Measurements from ENCODE around the gene FAIM2. TPM values are rescaled to one million over a fixed set of nuclear protein-coding genes. Genes with fewer than 3 reads are reported as not detected.

The FAIM2 gene
- total RNA-seq, 1 experiment from 2014 or later: 0.22 TPM

DNA sequence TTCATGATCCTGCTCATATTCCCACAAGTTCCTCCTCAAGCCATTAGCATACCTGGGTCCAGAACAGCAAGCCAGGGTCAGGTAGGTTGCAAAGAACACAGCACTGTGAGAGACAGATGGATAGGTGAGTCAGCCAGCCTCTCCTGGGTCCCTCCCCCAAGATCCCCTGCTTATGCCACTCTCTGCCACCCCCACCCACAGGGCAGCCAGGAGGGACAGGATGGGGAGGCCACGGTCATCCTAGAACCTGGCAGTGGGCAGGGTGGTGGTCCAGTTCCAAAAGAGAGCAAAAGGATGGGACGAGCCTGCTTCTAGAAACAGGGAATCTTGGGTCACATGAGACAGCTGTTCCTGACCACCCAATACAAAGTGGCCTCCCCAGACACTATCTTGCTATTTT is 12.7 kb downstream of the FAIM2 start:
- H3K9me3 Mint-ChIP-seq: no peaks in the 10 kb centered on the region
- ATAC-seq (no peak), DNase-seq (ENCODE audit: low spot score) (no peak)
- peaks cover 7% of the 10 kb centered on the region; the same call in 1 of the 2 replicates for H3K27me3 Mint-ChIP-seq (ENCODE audit: low read depth)
- peaks cover 20% of the 10 kb centered on the region for H3K4me1 Mint-ChIP-seq
- no peak overlapping the region for H3K4me3 Mint-ChIP-seq
- CTCF ChIA-PET: interaction anchor here (1.3 to 1.4 kb wide), 2 partner anchors 24 to 76 kb away, joined by 4 to 6 read pairs; no protein-coding TSS in a partner anchor
- H3K36me3 Mint-ChIP-seq: no peaks in the 10 kb centered on the region
- TF ChIP-seq ZNF671 (CRISPR knock-in tag; IDR thresholded peaks at IDR 0.05) (no peak), ZNF317 (CRISPR knock-in tag; IDR thresholded peaks at IDR 0.05; ENCODE audit: borderline replicate concordance, low read depth) (no peak)
- TF ChIP-seq, protein P1, sequence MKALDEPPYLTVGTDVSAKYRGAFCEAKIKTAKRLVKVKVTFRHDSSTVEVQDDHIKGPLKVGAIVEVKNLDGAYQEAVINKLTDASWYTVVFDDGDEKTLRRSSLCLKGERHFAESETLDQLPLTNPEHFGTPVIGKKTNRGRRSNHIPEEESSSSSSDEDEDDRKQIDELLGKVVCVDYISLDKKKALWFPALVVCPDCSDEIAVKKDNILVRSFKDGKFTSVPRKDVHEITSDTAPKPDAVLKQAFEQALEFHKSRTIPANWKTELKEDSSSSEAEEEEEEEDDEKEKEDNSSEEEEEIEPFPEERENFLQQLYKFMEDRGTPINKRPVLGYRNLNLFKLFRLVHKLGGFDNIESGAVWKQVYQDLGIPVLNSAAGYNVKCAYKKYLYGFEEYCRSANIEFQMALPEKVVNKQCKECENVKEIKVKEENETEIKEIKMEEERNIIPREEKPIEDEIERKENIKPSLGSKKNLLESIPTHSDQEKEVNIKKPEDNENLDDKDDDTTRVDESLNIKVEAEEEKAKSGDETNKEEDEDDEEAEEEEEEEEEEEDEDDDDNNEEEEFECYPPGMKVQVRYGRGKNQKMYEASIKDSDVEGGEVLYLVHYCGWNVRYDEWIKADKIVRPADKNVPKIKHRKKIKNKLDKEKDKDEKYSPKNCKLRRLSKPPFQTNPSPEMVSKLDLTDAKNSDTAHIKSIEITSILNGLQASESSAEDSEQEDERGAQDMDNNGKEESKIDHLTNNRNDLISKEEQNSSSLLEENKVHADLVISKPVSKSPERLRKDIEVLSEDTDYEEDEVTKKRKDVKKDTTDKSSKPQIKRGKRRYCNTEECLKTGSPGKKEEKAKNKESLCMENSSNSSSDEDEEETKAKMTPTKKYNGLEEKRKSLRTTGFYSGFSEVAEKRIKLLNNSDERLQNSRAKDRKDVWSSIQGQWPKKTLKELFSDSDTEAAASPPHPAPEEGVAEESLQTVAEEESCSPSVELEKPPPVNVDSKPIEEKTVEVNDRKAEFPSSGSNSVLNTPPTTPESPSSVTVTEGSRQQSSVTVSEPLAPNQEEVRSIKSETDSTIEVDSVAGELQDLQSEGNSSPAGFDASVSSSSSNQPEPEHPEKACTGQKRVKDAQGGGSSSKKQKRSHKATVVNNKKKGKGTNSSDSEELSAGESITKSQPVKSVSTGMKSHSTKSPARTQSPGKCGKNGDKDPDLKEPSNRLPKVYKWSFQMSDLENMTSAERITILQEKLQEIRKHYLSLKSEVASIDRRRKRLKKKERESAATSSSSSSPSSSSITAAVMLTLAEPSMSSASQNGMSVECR (CRISPR knock-in tag; IDR thresholded peaks at IDR 0.05; ENCODE audit: borderline replicate concordance): no peak
- POLR2A ChIA-PET: no interaction called here
- H3K27ac Mint-ChIP-seq: no peak overlapping the region

GRCh38 chr12:49890096-49890461 is 13.6 kb downstream of the FAIM2 start:
- CTCF ChIA-PET: interaction anchor here (0.5 to 1.4 kb wide), 3 partner anchors 23 to 711 kb away, joined by 4 to 6 read pairs (median 4); no protein-coding TSS in a partner anchor
- no peaks in the 10 kb centered on the region for H3K36me3 Mint-ChIP-seq
- TF ChIP-seq PRRX2 (CRISPR knock-in tag; IDR thresholded peaks at IDR 0.05): no peak
- TF ChIP-seq FOXK1 (CRISPR knock-in tag; IDR thresholded peaks at IDR 0.05): no peak
- TF ChIP-seq CTCF (IDR thresholded peaks at IDR 0.05): no peak
- TF ChIP-seq NR1H2 (CRISPR knock-in tag; IDR thresholded peaks at IDR 0.05): no peak
- TF ChIP-seq, protein P2, sequence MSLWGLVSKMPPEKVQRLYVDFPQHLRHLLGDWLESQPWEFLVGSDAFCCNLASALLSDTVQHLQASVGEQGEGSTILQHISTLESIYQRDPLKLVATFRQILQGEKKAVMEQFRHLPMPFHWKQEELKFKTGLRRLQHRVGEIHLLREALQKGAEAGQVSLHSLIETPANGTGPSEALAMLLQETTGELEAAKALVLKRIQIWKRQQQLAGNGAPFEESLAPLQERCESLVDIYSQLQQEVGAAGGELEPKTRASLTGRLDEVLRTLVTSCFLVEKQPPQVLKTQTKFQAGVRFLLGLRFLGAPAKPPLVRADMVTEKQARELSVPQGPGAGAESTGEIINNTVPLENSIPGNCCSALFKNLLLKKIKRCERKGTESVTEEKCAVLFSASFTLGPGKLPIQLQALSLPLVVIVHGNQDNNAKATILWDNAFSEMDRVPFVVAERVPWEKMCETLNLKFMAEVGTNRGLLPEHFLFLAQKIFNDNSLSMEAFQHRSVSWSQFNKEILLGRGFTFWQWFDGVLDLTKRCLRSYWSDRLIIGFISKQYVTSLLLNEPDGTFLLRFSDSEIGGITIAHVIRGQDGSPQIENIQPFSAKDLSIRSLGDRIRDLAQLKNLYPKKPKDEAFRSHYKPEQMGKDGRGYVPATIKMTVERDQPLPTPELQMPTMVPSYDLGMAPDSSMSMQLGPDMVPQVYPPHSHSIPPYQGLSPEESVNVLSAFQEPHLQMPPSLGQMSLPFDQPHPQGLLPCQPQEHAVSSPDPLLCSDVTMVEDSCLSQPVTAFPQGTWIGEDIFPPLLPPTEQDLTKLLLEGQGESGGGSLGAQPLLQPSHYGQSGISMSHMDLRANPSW (CRISPR knock-in tag; conservative IDR thresholded peaks at IDR 0.05; ENCODE audit: low read depth): no peak
- TF ChIP-seq AR (CRISPR knock-in tag; IDR thresholded peaks at IDR 0.05): no peak
- TF ChIP-seq TEAD1 (CRISPR knock-in tag; IDR thresholded peaks at IDR 0.05): no peak
- TF ChIP-seq RELA (CRISPR knock-in tag; IDR thresholded peaks at IDR 0.05; ENCODE audit: borderline replicate concordance): no peak
- no peak for TF ChIP-seq CDX4 (CRISPR knock-in tag; IDR thresholded peaks at IDR 0.05; ENCODE audit: borderline replicate concordance)
- no peak for TF ChIP-seq NFE2L1 (CRISPR knock-in tag; IDR thresholded peaks at IDR 0.05)
- TF ChIP-seq ZNF121 (CRISPR knock-in tag; IDR thresholded peaks at IDR 0.05): no peak
- TF ChIP-seq, protein P3, sequence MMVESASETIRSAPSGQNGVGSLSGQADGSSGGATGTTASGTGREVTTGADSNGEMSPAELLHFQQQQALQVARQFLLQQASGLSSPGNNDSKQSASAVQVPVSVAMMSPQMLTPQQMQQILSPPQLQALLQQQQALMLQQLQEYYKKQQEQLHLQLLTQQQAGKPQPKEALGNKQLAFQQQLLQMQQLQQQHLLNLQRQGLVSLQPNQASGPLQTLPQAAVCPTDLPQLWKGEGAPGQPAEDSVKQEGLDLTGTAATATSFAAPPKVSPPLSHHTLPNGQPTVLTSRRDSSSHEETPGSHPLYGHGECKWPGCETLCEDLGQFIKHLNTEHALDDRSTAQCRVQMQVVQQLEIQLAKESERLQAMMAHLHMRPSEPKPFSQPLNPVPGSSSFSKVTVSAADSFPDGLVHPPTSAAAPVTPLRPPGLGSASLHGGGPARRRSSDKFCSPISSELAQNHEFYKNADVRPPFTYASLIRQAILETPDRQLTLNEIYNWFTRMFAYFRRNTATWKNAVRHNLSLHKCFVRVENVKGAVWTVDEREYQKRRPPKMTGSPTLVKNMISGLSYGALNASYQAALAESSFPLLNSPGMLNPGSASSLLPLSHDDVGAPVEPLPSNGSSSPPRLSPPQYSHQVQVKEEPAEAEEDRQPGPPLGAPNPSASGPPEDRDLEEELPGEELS (CRISPR knock-in tag; IDR thresholded peaks at IDR 0.05): no peak
- no peak for TF ChIP-seq FOXJ3 (CRISPR knock-in tag; IDR thresholded peaks at IDR 0.05; ENCODE audit: borderline replicate concordance)
- no peak for TF ChIP-seq TCF7 (CRISPR knock-in tag; IDR thresholded peaks at IDR 0.05; ENCODE audit: low read depth)
- TF ChIP-seq ZNF263 (CRISPR knock-in tag; IDR thresholded peaks at IDR 0.05; ENCODE audit: low read depth): no peak
- TF ChIP-seq, protein P4, sequence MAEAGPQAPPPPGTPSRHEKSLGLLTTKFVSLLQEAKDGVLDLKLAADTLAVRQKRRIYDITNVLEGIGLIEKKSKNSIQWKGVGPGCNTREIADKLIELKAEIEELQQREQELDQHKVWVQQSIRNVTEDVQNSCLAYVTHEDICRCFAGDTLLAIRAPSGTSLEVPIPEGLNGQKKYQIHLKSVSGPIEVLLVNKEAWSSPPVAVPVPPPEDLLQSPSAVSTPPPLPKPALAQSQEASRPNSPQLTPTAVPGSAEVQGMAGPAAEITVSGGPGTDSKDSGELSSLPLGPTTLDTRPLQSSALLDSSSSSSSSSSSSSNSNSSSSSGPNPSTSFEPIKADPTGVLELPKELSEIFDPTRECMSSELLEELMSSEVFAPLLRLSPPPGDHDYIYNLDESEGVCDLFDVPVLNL (CRISPR knock-in tag; IDR thresholded peaks at IDR 0.05; ENCODE audit: borderline replicate concordance, low read depth): no peak

More at GRCh38 chr12:49890096-49890461, 13.6 kb downstream of the FAIM2 start:
- no peaks in the 10 kb centered on the region for H3K9me3 Mint-ChIP-seq
- H3K4me1 Mint-ChIP-seq: peaks cover 26% of the 10 kb centered on the region
- H3K27ac Mint-ChIP-seq: no peak overlapping the region
- DNase-seq (ENCODE audit: low spot score): no peak
- H3K4me3 Mint-ChIP-seq: no peak overlapping the region
- H3K27me3 Mint-ChIP-seq (ENCODE audit: low read depth): peaks cover 3% of the 10 kb centered on the region; the same call in 1 of the 2 replicates
- ATAC-seq: no peak
- POLR2A ChIA-PET: interaction anchor here (0.7 kb wide), 1 partner anchor 9 kb away, joined by 4 read pairs; no protein-coding TSS in a partner anchor
